Karpas-422 (cell line): Measurements from ENCODE around the gene DCXR. TPM values are rescaled to one million over a fixed set of nuclear protein-coding genes. Genes with fewer than 3 reads are reported as not detected.

Experiments used
- total RNA-seq: library from RNA; depleted of rRNA; stranded (reverse); fragments of >200 nt; shearing (Covaris generic); gene quantifications from 2 replicates; pipeline ENCODE4 v1.2.3, GENCODE V29; 2014; ENCODE audit warnings: low replicate concordance; rRNA removed

Gene DCXR
- total RNA-seq, 1 experiment from 2014 or later: 103 TPM

Other genes with a start within 250 kb of the DCXR start
- gene GCGR, start 233.5 kb downstream of the DCXR start, total RNA-seq: not detected in 2 replicates
- 55.9 and 99.9 TPM in 2 replicates for gene MCRIP1, start 204.4 kb downstream of the DCXR start, total RNA-seq
- gene PPP1R27, start 202.6 kb downstream of the DCXR start, total RNA-seq: 0.25 TPM in 1 of 2 replicates, not detected in the other
- gene P4HB, start 177.2 kb downstream of the DCXR start, total RNA-seq: 175 and 263 TPM in 2 replicates
- gene ARHGDIA, start 166.4 kb downstream of the DCXR start, total RNA-seq: 68.5 and 119 TPM in 2 replicates
- 70.1 and 191 TPM in 2 replicates for gene ALYREF, start 146.1 kb downstream of the DCXR start, total RNA-seq
- gene ANAPC11, start 146.0 kb downstream of the DCXR start, total RNA-seq: 87.1 and 132 TPM in 2 replicates
- 0.07 TPM in 1 of 2 replicates, not detected in the other for gene NPB, start 135.5 kb downstream of the DCXR start, total RNA-seq
- 20.9 and 72.3 TPM in 2 replicates for gene PCYT2, start 126.3 kb downstream of the DCXR start, total RNA-seq
- gene SIRT7, start 119.5 kb downstream of the DCXR start, total RNA-seq: 19.6 and 33.7 TPM in 2 replicates
- 10.9 and 14.9 TPM in 2 replicates for gene MAFG, start 110.0 kb downstream of the DCXR start, total RNA-seq
- not detected in 2 replicates for gene PYCR1, start 100.4 kb downstream of the DCXR start, total RNA-seq
- gene MYADML2, start 90.5 kb downstream of the DCXR start, total RNA-seq: not detected in 2 replicates
- not detected in 2 replicates for gene NOTUM, start 76.5 kb downstream of the DCXR start, total RNA-seq
- gene ASPSCR1, start 60.1 kb downstream of the DCXR start, total RNA-seq: 38.7 and 39.8 TPM in 2 replicates
- gene CENPX, start 14.8 kb downstream of the DCXR start, total RNA-seq: 51.4 and 69.3 TPM in 2 replicates
- gene LRRC45, start 14.4 kb downstream of the DCXR start, total RNA-seq: 13.3 and 20.2 TPM in 2 replicates
- gene RAC3, start 6.0 kb downstream of the DCXR start, total RNA-seq: 9.6 and 9.7 TPM in 2 replicates
- gene RFNG, start 14.1 kb upstream of the DCXR start, total RNA-seq: 16.5 and 26.8 TPM in 2 replicates
- 57.1 and 110 TPM in 2 replicates for gene GPS1, start 14.2 kb upstream of the DCXR start, total RNA-seq
- 89.6 and 187 TPM in 2 replicates for gene DUS1L, start 28.1 kb upstream of the DCXR start, total RNA-seq
- gene FASN, start 60.5 kb upstream of the DCXR start, total RNA-seq: 94.1 and 197 TPM in 2 replicates
- gene CCDC57, start 175.1 kb upstream of the DCXR start, total RNA-seq: 31.3 and 37.4 TPM in 2 replicates
- 0.67 and 6.0 TPM in 2 replicates for gene SLC16A3, start 191.3 kb upstream of the DCXR start, total RNA-seq
- gene CSNK1D, start 236.0 kb upstream of the DCXR start, total RNA-seq: 27.1 and 30.6 TPM in 2 replicates